ENCODE results near the gene PATE2.

The PATE2 gene

DNA sequence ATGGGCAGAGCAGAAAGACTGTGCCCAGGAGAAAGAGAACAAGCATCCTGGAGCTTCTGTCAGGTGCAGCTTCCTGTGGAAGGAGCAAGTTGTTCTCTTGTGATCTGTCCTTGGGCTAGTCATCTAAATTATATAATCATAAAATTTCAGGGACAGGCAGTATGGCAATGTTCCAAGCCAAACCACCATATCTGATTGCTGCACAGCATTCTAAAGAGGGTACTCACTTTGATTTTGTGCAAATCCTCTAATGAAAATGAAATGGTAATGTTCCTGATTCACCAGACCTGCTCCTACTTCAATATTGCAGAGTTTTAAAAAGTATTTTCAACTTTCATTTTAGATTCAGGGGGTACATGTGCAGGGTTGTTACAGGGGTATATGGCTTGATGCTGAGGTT, at the start of gene PATE2:
Gene PATE2 (minus strand): TSS at position 101 of the 400 bp plus-strand sequence. CDS start 55 bp downstream, at position 46.
- no peak within 1 kb of the TSS for H3K27ac Mint-ChIP-seq
- H3K27me3 Mint-ChIP-seq = peaks cover 37% of the 10 kb centered on the region
- H3K9me3 Mint-ChIP-seq = peaks cover 2% of the 10 kb centered on the region
- DNase-seq = no peak
- H3K4me3 Mint-ChIP-seq = no peak within 1 kb of the TSS
- no peaks in the 10 kb centered on the region for H3K36me3 Mint-ChIP-seq (ENCODE audit: low read depth)
- H3K4me1 Mint-ChIP-seq (ENCODE audit: low read depth) = no peaks in the 10 kb centered on the region

DNA sequence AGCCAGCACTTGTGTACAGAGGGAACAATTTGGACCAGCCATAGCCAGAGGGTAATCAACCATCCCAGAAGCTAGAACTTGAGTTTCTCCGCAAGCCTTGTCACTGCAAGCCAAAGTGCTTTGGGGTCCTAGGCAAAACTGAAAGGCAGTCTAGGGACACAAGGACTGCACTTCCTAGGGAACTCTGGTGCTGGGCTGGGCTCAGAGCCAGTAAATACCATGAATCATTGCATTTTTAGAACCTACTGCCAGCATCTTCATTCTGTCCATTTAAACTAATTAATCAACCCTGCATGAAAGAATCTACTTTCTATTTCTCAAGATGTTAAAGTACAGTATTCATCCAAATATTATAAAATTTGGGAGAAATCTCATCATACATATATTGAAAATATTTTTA, 29.3 kb upstream of the PATE2 start:
- Mint-ChIP-seq H3K4me3 (no peak overlapping the region), H3K4me1 (ENCODE audit: low read depth) (no peaks in the 10 kb centered on the region), H3K27me3 (peaks cover 10% of the 10 kb centered on the region), H3K27ac (no peak overlapping the region), H3K36me3 (ENCODE audit: low read depth) (no peaks in the 10 kb centered on the region), H3K9me3 (peaks cover 6% of the 10 kb centered on the region)
- no peak for DNase-seq

DNA sequence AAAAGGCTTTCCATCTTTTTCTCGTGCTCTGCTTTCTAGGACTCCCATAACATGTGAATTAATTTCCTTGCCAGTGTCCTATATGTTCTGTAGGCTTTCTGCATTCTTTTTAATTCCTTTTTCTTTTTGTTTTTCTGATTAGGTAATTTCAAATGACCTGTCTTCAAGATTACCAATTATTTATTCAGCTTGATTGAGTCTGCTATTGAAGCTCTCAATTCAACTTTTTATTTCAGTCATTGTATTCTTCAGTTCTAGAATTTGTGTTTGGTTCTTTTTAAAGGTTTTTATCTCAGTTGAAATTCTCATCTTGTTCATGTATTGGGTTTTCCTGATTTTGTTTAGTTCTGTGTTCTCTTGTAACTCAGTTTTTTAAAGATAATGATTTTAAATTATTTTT, 23.8 kb upstream of the PATE2 start:
- Mint-ChIP-seq H3K36me3 (ENCODE audit: low read depth) (no peaks in the 10 kb centered on the region), H3K4me3 (no peak overlapping the region), H3K27ac (no peak overlapping the region), H3K27me3 (peaks cover 15% of the 10 kb centered on the region), H3K9me3 (peaks cover 22% of the 10 kb centered on the region), H3K4me1 (ENCODE audit: low read depth) (no peaks in the 10 kb centered on the region)
- DNase-seq = no peak

DNA sequence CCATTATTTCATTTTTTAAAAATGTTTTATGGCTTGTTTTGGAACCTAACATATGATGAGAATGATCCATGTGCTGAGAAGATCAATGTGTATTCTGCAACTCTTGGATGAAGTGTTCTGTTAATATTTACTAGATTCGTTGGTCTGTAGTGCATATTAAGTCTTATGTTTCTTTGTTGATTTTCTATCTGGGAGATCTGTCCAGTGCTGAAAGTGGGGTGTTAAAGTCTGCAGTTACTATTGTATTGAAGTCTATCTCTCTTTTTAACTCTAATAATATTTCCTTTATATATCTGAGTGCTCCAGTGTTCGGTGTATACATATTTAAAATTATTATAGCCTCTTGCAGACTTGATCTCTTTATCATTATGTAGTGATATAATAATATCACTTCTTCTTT, 21.2 kb upstream of the PATE2 start:
- no peak for DNase-seq
- H3K27me3 Mint-ChIP-seq = peaks cover 8% of the 10 kb centered on the region
- H3K4me3 Mint-ChIP-seq = no peak overlapping the region
- peaks cover 26% of the 10 kb centered on the region for H3K9me3 Mint-ChIP-seq
- no peak overlapping the region for H3K27ac Mint-ChIP-seq
- no peaks in the 10 kb centered on the region for H3K36me3 Mint-ChIP-seq (ENCODE audit: low read depth)
- H3K4me1 Mint-ChIP-seq (ENCODE audit: low read depth) = no peaks in the 10 kb centered on the region

DNA sequence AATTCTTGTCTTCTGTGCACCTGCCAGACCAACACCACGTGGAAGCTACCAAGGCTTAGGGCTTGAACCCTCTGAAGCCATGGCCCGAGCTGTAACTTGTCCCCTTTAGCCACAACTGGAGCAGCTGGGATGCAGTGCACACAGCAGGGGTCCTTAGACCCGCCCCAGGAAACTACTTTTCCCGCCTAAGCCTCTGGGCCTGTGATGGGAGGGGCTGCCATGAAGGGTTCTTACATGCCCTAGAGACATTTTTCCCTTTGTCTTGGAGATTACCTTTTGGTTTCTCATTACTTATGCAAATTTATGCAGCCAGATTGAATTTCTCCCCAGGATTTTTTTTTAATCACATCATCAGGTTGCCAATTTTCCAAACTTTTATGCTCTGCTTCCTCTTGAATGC, 19.0 kb upstream of the PATE2 start:
- no peaks in the 10 kb centered on the region for H3K4me1 Mint-ChIP-seq (ENCODE audit: low read depth)
- no peak for DNase-seq
- no peaks in the 10 kb centered on the region for H3K36me3 Mint-ChIP-seq (ENCODE audit: low read depth)
- no peak overlapping the region for H3K27ac Mint-ChIP-seq
- H3K9me3 Mint-ChIP-seq = peaks cover 29% of the 10 kb centered on the region
- H3K4me3 Mint-ChIP-seq = no peak overlapping the region
- H3K27me3 Mint-ChIP-seq = peaks cover 8% of the 10 kb centered on the region

DNA sequence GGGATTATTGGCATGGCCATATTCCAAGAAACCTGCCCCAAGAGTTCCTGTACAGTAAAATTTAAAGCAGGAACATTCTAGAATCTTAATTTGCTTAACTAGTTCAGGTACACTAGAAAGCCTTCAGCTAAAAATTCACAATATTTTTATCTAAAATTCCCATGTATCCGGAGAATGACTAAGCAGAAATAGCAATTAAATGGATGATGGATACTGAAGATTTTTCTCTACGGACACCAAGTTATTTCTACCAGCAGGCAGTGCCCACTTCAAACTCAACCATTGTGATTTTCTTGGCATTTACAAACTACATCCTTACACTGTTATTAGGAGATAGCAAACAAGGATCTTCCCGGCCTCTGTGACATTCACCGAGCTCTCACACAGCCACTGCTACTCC, 12.2 kb upstream of the PATE2 start:
- Mint-ChIP-seq H3K36me3 (ENCODE audit: low read depth) (no peaks in the 10 kb centered on the region), H3K4me1 (ENCODE audit: low read depth) (no peaks in the 10 kb centered on the region), H3K27me3 (no peaks in the 10 kb centered on the region), H3K27ac (no peak overlapping the region), H3K4me3 (no peak overlapping the region), H3K9me3 (peaks cover 15% of the 10 kb centered on the region)
- no peak for DNase-seq

DNA sequence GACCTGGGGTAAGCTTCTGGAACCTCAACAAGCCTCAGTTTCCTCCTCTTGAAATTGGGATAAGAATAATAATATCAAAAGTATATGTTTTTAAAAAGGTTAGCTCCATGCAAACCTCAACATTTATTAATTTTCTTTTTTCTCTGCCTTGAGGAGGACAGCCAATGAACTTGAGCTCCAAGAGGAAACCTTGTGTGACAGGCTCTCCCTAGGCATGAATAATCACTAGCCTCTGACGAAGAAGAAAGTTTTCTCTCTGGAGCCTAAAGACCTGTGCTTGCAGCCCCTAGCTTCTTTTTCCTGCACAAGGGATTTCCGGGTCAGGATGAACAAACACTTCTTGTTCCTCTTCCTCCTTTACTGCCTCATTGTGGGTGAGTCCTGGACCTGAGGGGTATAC, 9.2 kb upstream of the PATE2 start, which contains the start of gene PATE3:
Gene PATE3 (plus strand): TSS at position 301 of the 400 bp plus-strand sequence. CDS start 25 bp downstream, at position 326.
- Mint-ChIP-seq H3K27ac (no peak within 1 kb of the TSS), H3K4me1 (ENCODE audit: low read depth) (no peaks in the 10 kb centered on the region), H3K27me3 (no peaks in the 10 kb centered on the region), H3K9me3 (peaks cover 4% of the 10 kb centered on the region), H3K36me3 (ENCODE audit: low read depth) (no peaks in the 10 kb centered on the region), H3K4me3 (no peak within 1 kb of the TSS)
- DNase-seq = no peak

DNA sequence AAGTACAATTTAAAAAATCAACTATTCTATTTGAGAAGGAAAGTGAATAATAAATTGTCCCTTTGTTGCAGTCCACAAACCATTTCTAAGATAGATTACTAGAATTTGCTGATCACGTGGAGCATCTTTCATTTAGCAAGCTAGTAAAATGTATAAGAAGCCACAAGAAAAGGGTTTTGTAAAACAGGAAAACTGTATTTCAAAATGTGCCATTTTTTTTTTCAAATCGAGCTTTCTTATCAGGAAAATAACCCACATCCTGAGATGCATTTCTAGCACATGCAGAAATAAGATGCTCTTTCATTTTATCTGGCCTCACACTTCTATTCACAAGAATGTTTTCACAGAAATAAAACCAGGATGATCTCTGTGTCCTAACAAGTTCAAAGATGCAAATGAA, 6.0 kb upstream of the PATE2 start:
- Mint-ChIP-seq H3K9me3 (peaks cover 2% of the 10 kb centered on the region), H3K4me3 (no peak overlapping the region), H3K27ac (no peak overlapping the region), H3K4me1 (ENCODE audit: low read depth) (no peaks in the 10 kb centered on the region), H3K36me3 (ENCODE audit: low read depth) (no peaks in the 10 kb centered on the region), H3K27me3 (peaks cover 14% of the 10 kb centered on the region)
- no peak for DNase-seq

DNA sequence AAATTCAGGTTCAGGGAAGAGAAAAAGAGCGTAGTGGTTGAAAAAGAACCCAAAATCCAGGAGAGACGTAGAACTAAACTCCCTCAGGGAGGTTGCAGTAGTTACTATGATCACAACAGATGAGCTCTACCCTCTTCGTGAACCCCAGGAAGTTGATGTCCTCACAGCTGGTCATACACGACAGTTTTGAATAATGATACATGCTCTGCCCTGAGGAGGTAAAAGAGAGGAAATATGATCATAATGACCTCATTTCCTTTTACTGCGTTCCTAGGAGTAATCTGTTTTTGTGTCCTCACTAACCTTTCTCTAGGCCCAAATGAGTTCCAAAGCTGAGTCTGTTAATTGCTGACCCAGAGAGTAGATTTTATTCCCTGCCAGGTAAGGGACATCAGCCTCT, 1.3 kb downstream of the PATE2 start:
- no peak for DNase-seq
- no peaks in the 10 kb centered on the region for H3K4me1 Mint-ChIP-seq (ENCODE audit: low read depth)
- H3K36me3 Mint-ChIP-seq (ENCODE audit: low read depth) = no peaks in the 10 kb centered on the region
- no peak overlapping the region for H3K27ac Mint-ChIP-seq
- H3K27me3 Mint-ChIP-seq = peaks cover 35% of the 10 kb centered on the region
- H3K9me3 Mint-ChIP-seq = no peaks in the 10 kb centered on the region
- no peak overlapping the region for H3K4me3 Mint-ChIP-seq

DNA sequence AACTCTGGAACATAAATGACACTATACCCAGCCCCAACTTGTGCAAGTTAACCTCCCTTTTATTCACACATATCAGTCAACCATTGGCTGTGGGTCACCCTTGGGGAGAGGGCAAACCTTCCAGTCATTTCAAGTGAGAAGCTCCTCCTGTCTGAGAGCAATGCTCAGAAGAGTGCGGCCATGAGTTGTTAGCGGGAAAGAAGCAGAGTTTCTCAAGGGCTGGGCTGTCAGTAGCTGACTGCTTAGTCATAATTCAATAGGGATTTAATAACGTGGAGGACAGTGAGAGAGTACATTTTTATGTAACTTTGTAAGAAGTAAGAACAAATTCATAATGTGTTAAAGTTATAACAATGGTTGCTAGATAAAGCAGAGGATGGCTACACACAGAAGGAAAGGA, 5.1 kb downstream of the PATE2 start:
- Mint-ChIP-seq H3K4me3 (no peak overlapping the region), H3K4me1 (ENCODE audit: low read depth) (no peaks in the 10 kb centered on the region), H3K27ac (no peak overlapping the region), H3K9me3 (no peaks in the 10 kb centered on the region), H3K27me3 (peaks cover 25% of the 10 kb centered on the region), H3K36me3 (ENCODE audit: low read depth) (no peaks in the 10 kb centered on the region)
- no peak for DNase-seq

DNA sequence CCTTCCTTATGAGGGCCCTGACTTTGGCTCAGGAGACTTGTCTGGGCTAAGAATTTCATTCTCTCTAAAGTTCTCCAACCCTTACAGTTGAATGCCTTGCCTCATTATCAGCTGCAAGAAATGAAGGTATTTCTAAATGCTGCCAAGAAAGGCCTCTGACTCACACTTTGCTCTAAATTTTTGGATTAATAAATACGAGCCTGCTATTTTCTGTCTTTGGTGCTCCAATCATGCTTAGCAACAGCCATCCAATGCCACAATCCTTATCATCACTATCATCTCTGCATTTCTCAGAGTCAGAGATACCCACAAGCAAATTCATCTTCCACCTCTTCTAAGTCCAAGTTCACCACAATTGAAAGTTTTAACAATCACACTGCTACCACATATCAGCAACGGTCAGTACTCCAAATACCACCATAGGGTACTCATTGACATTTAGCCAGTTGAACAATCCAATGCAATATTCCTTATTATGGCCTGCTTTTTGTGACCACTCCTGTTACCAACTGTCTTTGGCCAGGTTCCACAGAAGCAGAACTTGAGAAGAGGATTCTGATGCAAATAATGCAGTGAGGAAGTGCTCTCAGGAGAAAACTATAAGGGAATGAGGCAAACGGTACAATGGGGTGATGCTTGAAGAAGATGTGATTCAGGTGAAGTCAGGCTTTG, 5.7 kb downstream of the PATE2 start:
- no peak for DNase-seq
- Mint-ChIP-seq H3K4me1 (ENCODE audit: low read depth) (peaks cover 1% of the 10 kb centered on the region), H3K36me3 (ENCODE audit: low read depth) (no peaks in the 10 kb centered on the region), H3K27me3 (peaks cover 26% of the 10 kb centered on the region), H3K9me3 (no peaks in the 10 kb centered on the region), H3K4me3 (no peak overlapping the region), H3K27ac (no peak overlapping the region)

DNA sequence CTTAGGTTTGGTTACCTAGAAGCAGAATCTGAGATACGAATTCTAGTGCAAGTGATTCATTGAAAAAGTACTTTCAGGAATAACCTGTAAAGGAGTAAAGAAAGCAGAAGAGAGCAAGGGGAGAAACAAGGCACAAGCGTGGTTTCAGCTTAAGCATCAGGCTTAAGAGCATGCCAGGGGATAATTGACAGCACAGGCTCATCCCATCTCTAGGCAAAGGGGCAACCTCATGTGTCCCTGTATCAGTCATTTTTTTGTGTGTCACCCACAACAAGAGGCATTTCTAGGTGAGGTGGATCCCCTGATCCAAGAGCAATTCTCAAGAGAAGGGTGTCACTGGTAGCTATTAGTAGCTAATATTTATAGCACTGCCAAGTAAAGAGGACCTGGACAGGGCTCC, 8.0 kb downstream of the PATE2 start:
- no peak overlapping the region for H3K27ac Mint-ChIP-seq
- H3K36me3 Mint-ChIP-seq (ENCODE audit: low read depth) = no peaks in the 10 kb centered on the region
- no peak overlapping the region for H3K4me3 Mint-ChIP-seq
- DNase-seq = no peak
- peaks cover 3% of the 10 kb centered on the region for H3K4me1 Mint-ChIP-seq (ENCODE audit: low read depth)
- H3K9me3 Mint-ChIP-seq = no peaks in the 10 kb centered on the region
- H3K27me3 Mint-ChIP-seq = peaks cover 17% of the 10 kb centered on the region

DNA sequence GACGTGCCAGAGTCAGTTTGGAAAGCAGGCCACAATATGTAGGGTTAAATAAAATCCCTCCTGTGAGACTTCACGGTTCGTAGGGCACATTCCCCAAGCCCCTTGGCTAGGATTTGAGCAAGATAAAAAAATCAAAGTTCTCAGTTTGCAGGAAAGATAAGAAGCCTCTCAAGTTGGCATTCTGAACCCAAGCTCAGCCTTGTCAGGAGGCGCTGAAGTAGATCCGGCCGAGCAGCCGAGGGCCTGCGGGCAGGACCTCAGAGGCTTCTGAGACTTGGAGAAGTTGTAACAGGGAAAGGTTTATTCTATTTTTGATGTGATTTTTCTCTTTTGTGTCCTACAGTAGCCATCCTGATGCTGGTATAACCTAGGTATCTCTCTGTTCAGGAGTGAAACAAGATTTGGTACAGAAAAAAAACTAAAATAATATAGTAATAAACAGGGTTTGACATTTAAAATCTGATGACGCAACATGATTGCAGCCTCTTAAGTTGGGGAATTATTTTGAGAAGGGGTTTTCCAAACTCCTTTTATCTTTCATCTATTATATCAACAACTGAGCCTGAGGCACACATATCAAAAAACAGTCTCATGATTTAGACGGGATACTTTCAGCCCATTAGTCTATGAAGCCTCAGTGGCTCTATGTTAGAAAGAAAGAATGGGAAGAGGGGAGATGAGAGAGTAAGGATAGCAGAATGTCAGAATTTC, 10.1 kb downstream of the PATE2 start:
- no peaks in the 10 kb centered on the region for H3K36me3 Mint-ChIP-seq (ENCODE audit: low read depth)
- peaks cover 29% of the 10 kb centered on the region for H3K27me3 Mint-ChIP-seq
- H3K4me1 Mint-ChIP-seq (ENCODE audit: low read depth) = peaks cover 3% of the 10 kb centered on the region
- H3K27ac Mint-ChIP-seq = no peak overlapping the region
- no peak overlapping the region for H3K4me3 Mint-ChIP-seq
- no peaks in the 10 kb centered on the region for H3K9me3 Mint-ChIP-seq
- no peak for DNase-seq

DNA sequence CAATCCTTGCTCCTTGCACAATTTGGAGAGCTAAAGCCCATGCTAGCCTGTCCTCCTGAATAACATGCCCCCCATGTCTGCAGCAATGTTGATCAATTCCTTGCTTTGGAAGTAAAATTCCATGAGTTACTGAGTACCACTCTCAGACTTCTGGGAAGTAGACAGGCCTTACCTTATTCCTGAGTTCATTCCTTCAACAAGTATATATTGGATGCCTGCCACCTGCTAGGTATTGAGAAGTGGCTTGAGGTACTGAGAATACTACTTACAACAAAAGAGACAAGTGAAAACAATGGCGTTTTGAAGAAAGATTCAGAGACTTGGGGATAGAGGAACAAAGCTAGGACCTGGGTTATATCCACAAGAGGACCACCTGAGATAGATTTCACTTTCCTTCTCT, 12.4 kb downstream of the PATE2 start:
- no peaks in the 10 kb centered on the region for H3K36me3 Mint-ChIP-seq (ENCODE audit: low read depth)
- peaks cover 3% of the 10 kb centered on the region for H3K4me1 Mint-ChIP-seq (ENCODE audit: low read depth)
- peaks cover 25% of the 10 kb centered on the region for H3K27me3 Mint-ChIP-seq
- H3K9me3 Mint-ChIP-seq = no peaks in the 10 kb centered on the region
- DNase-seq = no peak
- no peak overlapping the region for H3K27ac Mint-ChIP-seq
- no peak overlapping the region for H3K4me3 Mint-ChIP-seq

DNA sequence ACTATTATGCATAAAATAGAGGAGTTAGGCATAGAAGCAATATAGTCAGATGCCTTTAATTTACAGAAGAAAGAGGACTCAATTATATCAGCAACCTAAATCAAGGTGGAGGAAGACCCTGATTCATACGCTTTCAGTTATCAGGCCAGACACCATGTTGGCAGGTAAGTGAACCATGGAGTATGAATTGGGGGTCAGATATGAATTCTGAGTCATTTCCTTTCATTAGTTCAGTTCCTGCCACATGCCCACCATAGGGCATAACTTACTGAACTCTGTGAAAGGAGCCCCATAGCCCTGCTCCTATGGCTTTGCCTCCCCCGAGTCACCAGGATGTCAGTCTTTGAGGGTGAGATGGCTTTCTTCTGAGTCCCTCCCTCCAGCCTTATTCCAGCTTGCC, 15.1 kb downstream of the PATE2 start:
- Mint-ChIP-seq H3K4me3 (no peak overlapping the region), H3K27ac (no peak overlapping the region), H3K27me3 (peaks cover 21% of the 10 kb centered on the region), H3K9me3 (no peaks in the 10 kb centered on the region), H3K36me3 (ENCODE audit: low read depth) (no peaks in the 10 kb centered on the region), H3K4me1 (ENCODE audit: low read depth) (peaks cover 3% of the 10 kb centered on the region)
- no peak for DNase-seq

All from activated T-cell treated with anti-CD3 and anti-CD28 coated beads, Interleukin-2, amount 50 U/mL, for 24 hours (primary cell).